ENCODE data around the gene PIM2. TPM values are rescaled to one million over a fixed set of nuclear protein-coding genes. Genes with fewer than 3 reads are reported as not detected.

The PIM2 gene
- total RNA-seq, 1 experiment from 2014 or later: 8.0 TPM

DNA sequence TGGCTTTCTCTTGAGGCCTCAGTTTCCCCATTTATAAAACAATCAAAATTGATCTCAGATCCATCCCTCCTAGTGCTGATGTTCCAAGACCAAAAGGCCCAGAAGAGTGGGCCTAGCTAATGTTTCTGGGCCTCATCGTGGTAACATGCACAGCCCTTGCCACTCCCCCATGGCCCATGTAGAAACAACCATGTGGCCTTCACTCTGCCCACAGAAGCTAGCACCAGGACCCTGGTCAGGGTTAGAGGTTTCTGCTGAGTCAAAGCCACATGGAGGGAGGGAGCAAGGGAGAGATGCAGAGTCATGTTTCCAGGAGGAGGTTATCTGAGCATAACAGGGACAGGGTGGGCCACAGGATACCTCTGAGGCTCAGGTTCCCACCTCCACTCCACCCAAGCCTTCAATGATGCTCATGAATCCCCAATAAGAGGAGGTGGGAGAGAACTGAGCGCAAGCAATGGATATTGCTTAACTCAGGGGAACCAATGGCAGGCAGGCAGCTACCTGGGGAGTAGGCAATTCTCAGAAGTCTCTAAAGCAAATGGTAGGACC lies 21.7 kb upstream of the PIM2 start:
- no peak for DNase-seq
- Histone ChIP-seq H3K9me3 (replicated peaks) (no peaks in the 10 kb centered on the region), H3K27ac (no peak overlapping the region), H3K27me3 (no peaks in the 10 kb centered on the region), H3K4me3 (no peak overlapping the region), H3K4me1 (no peaks in the 10 kb centered on the region), H3K36me3 (no peaks in the 10 kb centered on the region)

- no peak for DNase-seq
- H3K4me3 ChIP-seq: no peak overlapping the region
- no peaks in the 10 kb centered on the region for H3K4me1 ChIP-seq
- H3K36me3 ChIP-seq: no peaks in the 10 kb centered on the region
- no peaks in the 10 kb centered on the region for H3K9me3 ChIP-seq (replicated peaks)
- H3K27ac ChIP-seq: no peak overlapping the region
- H3K27me3 ChIP-seq: no peaks in the 10 kb centered on the region
Measured at GRCh38 chrX:48939524-48940228, 20.9 kb upstream of the PIM2 start.

DNA sequence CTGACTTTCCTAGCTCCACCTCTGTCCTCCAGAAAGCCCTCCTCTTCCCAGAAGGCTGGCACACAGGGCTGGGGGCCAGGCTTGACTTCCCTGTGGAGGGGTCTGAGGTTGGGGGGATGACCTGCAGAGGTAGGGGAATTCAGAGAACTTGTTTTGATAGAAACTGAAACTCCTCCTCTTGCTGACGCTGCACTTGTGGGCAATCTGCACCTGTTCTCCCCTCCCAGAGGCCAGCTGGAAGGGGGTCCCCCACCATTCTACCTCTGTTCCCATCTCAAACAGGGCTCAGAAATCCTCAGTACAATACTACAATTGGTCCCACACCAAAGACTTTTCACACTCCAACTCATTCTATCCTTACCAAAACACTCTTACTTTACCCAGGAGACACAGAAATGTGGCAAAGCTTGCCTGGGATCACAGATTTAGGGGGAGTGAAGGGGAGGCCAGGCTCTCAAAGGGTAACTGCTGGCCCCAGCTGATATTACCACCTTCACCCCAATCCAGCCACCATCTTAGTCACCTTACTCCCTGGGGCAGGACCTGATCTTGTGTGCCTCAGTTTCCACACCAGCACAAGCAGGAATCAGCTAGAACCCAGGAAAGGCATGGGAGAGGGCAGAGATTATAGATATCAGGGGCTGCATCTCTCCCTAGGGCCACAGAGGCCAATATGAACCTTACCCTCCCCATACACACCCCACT lies 20.0 kb upstream of the PIM2 start:
- no peak for DNase-seq
- no peaks in the 10 kb centered on the region for H3K4me1 ChIP-seq
- no peak overlapping the region for H3K4me3 ChIP-seq
- H3K27ac ChIP-seq: no peak overlapping the region
- H3K36me3 ChIP-seq: no peaks in the 10 kb centered on the region
- H3K9me3 ChIP-seq (replicated peaks): no peaks in the 10 kb centered on the region
- no peaks in the 10 kb centered on the region for H3K27me3 ChIP-seq

DNA sequence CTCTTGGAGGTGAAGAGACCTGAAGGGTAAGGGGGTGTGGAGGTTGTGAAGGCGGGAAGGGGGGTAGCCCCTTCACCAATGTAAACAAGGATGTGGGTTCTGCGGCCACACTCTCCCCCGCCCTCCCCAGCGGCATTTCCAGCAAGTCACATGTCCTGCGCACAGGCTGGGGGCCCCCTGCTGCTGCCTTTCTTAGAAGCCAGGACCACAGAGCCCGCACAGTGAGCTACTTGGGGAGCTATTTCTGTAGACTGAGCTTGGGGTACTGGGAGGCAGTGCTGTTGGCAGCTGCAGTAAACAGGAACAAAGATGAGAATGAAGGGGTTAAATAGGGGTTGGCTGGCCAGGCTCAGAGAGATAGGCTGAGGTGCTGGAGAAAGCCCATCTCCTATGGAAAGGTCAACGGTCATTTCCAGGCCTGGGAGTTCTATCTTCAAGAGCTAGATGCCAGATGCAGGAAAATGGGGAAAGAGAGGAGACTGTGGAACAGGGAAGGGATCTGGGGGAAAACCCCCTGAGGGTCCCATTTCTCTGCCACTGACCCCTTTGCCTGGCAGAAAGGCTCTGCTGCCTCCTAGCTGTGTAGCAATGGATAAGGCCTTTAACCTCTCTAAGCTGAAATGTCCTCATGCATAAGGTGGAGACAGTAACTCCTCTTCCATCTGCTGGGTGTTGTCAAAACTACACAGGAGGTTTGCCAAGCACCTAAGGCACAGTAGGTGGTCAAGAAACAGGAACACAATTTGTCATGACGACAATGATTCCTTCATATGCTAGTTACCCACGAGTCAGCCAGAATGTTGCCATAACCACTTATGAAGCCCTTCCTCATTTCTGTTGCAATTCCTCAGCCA lies 18.5 kb upstream of the PIM2 start:
- Histone ChIP-seq H3K4me1 (no peaks in the 10 kb centered on the region), H3K27me3 (no peaks in the 10 kb centered on the region), H3K27ac (no peak overlapping the region)

GRCh38 chrX:48936429-48937053 lies 17.7 kb upstream of the PIM2 start:
- no peaks in the 10 kb centered on the region for H3K9me3 ChIP-seq (replicated peaks)
- H3K36me3 ChIP-seq: no peaks in the 10 kb centered on the region
- no peaks in the 10 kb centered on the region for H3K4me1 ChIP-seq
- no peak overlapping the region for H3K4me3 ChIP-seq
- no peaks in the 10 kb centered on the region for H3K27me3 ChIP-seq
- no peak for DNase-seq
- no peak overlapping the region for H3K27ac ChIP-seq

More for the DNA sequence above, 18.5 kb upstream of the PIM2 start:
- no peak for DNase-seq
- Histone ChIP-seq H3K36me3 (no peaks in the 10 kb centered on the region), H3K9me3 (replicated peaks) (no peaks in the 10 kb centered on the region), H3K4me3 (no peak overlapping the region)

DNA sequence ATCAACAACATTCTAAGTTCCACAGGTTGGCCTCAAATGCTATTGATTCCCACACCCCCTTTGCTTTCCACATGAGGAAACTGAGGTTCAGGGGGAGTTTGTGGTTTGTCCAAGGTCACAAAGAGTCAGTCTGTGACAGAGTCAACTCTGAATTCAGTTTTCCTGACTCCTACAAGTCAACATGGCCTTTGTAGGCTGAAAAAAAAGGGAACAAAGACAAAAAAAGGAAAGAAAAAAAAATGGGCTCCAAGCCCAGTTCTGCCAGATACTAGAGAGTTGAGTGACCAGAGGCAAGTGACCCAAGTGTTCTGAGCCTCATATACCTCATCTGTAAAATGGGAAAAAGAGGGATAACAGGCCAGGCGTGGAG lies 16.5 kb upstream of the PIM2 start:
- no peaks in the 10 kb centered on the region for H3K4me1 ChIP-seq
- no peak overlapping the region for H3K27ac ChIP-seq
- no peak overlapping the region for H3K4me3 ChIP-seq
- H3K9me3 ChIP-seq (replicated peaks): no peaks in the 10 kb centered on the region
- no peaks in the 10 kb centered on the region for H3K36me3 ChIP-seq
- H3K27me3 ChIP-seq: no peaks in the 10 kb centered on the region
- DNase-seq: no peak

- Histone ChIP-seq H3K27me3 (no peaks in the 10 kb centered on the region), H3K9me3 (replicated peaks) (no peaks in the 10 kb centered on the region), H3K4me1 (no peaks in the 10 kb centered on the region), H3K36me3 (no peaks in the 10 kb centered on the region), H3K4me3 (no peak overlapping the region), H3K27ac (no peak overlapping the region)
- DNase-seq: no peak
Measured at GRCh38 chrX:48934581-48935300, 15.9 kb upstream of the PIM2 start.

DNA sequence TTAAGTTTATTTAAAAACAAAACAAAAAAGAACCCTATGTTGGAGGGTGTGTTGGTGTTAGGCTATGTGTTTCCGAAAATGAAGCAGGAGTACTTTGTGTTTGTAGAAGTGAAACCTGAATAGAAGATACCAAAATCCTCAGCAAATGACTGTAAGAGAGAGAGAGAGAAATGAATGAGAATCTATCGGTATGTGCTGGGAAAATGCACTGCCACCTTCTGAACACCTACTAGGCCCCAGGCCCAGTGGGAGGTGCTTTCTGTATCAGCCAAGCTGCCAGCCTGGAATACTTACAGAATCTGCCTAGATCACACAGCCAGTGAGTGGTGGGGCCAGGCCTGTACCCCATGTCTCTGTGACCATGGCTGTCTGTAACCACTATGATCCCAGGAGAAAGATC lies 14.9 kb upstream of the PIM2 start:
- Histone ChIP-seq H3K4me3 (no peak overlapping the region), H3K27ac (no peak overlapping the region), H3K4me1 (no peaks in the 10 kb centered on the region), H3K27me3 (no peaks in the 10 kb centered on the region), H3K9me3 (replicated peaks) (no peaks in the 10 kb centered on the region), H3K36me3 (no peaks in the 10 kb centered on the region)
- no peak for DNase-seq

GRCh38 chrX:48927736-48928382 lies 9.0 kb upstream of the PIM2 start:
- Histone ChIP-seq H3K4me3 (no peak overlapping the region), H3K27me3 (no peaks in the 10 kb centered on the region), H3K9me3 (replicated peaks) (no peaks in the 10 kb centered on the region), H3K4me1 (no peaks in the 10 kb centered on the region), H3K27ac (no peak overlapping the region), H3K36me3 (no peaks in the 10 kb centered on the region)
- DNase-seq: no peak

- DNase-seq: no peak
- Histone ChIP-seq H3K9me3 (replicated peaks) (no peaks in the 10 kb centered on the region), H3K4me3 (no peak overlapping the region), H3K27ac (no peak overlapping the region), H3K27me3 (no peaks in the 10 kb centered on the region), H3K4me1 (no peaks in the 10 kb centered on the region), H3K36me3 (no peaks in the 10 kb centered on the region)
Measured at GRCh38 chrX:48927123-48927522, 8.3 kb upstream of the PIM2 start.

DNA sequence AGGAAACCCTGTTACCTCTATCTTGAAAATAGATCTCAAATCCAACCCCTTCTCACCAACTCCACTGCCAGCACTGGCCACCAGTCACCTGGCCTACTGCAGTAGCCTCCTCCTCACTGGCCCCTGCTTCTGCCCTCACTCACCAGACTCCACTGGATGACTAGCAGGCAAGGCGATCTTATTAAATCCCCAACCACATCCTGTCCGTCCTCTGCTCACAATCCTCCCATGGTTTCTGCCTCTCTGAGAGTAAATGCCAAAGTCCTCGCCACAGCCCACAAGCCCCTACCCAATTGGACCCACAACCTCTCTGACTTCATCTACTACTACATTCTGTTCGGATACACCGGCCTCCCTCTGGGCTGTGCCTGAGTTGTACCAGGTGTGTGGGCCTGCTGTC lies 5.4 kb upstream of the PIM2 start:
- no peak for DNase-seq
- no peaks in the 10 kb centered on the region for H3K4me1 ChIP-seq
- H3K36me3 ChIP-seq: no peaks in the 10 kb centered on the region
- H3K27me3 ChIP-seq: no peaks in the 10 kb centered on the region
- H3K4me3 ChIP-seq: no peak overlapping the region
- no peaks in the 10 kb centered on the region for H3K9me3 ChIP-seq (replicated peaks)
- no peak overlapping the region for H3K27ac ChIP-seq

- Histone ChIP-seq H3K4me1 (no peaks in the 10 kb centered on the region), H3K4me3 (no peak overlapping the region), H3K27me3 (no peaks in the 10 kb centered on the region), H3K9me3 (replicated peaks) (no peaks in the 10 kb centered on the region), H3K36me3 (no peaks in the 10 kb centered on the region), H3K27ac (no peak overlapping the region)
- DNase-seq: no peak
Measured at GRCh38 chrX:48923771-48924170, 4.9 kb upstream of the PIM2 start.

DNA sequence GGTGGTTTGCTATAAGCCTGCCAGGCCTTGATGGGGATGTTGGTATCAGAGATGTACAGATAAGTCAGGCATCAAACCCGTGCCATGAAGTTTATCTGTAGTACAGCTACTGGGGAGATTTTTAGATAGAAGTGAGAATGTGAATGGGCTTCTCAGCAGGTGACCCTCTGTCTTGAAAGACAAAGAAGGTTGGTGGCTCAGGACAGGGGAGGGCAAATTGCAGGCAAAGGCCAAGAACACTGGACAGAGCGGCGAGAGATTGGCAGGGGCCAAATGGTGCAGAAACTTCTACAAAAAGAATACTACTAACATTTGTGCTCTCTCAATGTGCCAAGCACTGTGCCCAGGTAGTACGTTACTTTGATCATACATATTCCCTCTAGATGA lies 1.9 kb upstream of the PIM2 start:
- Histone ChIP-seq H3K27ac (no peak overlapping the region), H3K4me3 (no peak overlapping the region)
- DNase-seq: no peak

More for the DNA sequence above, 1.9 kb upstream of the PIM2 start:
- Histone ChIP-seq H3K9me3 (replicated peaks) (no peaks in the 10 kb centered on the region), H3K36me3 (no peaks in the 10 kb centered on the region), H3K4me1 (peaks cover 3% of the 10 kb centered on the region; the same call in 1 of the 2 replicates), H3K27me3 (no peaks in the 10 kb centered on the region)
